K562 (cell line): ENCODE measurements around the gene CLIP1. TPM values are rescaled to one million over a fixed set of nuclear protein-coding genes. Genes with fewer than 3 reads are reported as not detected.

Source experiments
- ATAC-seq: fragments of 200-7000 bp; cut with Tn5 transposase; 3 replicates; pipeline ENCODE4 v1.9.1; 2020; ENCODE audit warnings: moderate library complexity
- BruUV-seq: library from RNA; stranded (reverse); fragments of 400-500 nt; replicated peaks from 2 replicates; lab custom pipeline; 2021; lab: Mats Ljungman, UMichigan
- CTCF ChIA-PET: fragments of 300-600 bp; formaldehyde crosslinking; extraction: SDS; loops from one replicate; lab custom pipeline; 2021; ENCODE audit warnings: low intra/inter-chr PET ratio; lab: Yijun Ruan, JAX
- POLR2A ChIA-PET: fragments of 300-600, 350-650 bp; sonication (Branson Sonifier 250); formaldehyde crosslinking; extraction: SDS; loops from one replicate; lab custom pipeline; 2021; ENCODE audit warnings: antibody characterized with exemption, inconsistent platforms; lab: Yijun Ruan, JAX
- DNase-seq, 4 experiments: peaks; one replicate each; pipeline versions ENCODE4 v3.0.0 to v3.0.0-alpha.2; 2011 to 2018; ENCODE audit warnings: low spot score in 3 of 4, mixed read lengths in 3 of 4; ENCODE audit errors: extremely low read depth in 1 of 4
- FAIRE-seq: peaks from 2 replicates; lab custom pipeline; 2011; peaks lifted over from hg19 to GRCh38; lab: Jason Lieb, UNC
- H2AFZ ChIP-seq: 2 replicates; pipeline ENCODE4 v1.6.0; 2011; ENCODE audit warnings: low read depth, low read length, control low read depth, inconsistent platforms
- H3K27ac ChIP-seq: fragments of 200-600 bp; 3 replicates; pipeline ENCODE4 v1.8.0; 2011; ENCODE audit warnings: low read depth, mild to moderate bottlenecking, control low read depth, inconsistent platforms, low read length, moderate library complexity, mixed read lengths; ENCODE audit errors: extremely low read depth
- H3K27me3 ChIP-seq, 2 experiments: fragments of 300-600 bp in 1 of 2; 2 replicates in 1 of 2; 3 replicates in 1 of 2; pipeline versions ENCODE4 v1.6.0 to v1.8.0; 2011; ENCODE audit warnings: inconsistent platforms in 2 of 2, low read length in 2 of 2, mild to moderate bottlenecking in 1 of 2, mixed read lengths in 1 of 2, moderate library complexity in 1 of 2; ENCODE audit not compliant: control insufficient read depth in 2 of 2, insufficient read depth in 2 of 2
- H3K36me3 ChIP-seq: fragments of 300-600 bp; 3 replicates; pipeline ENCODE4 v1.8.0; 2011; ENCODE audit warnings: mild to moderate bottlenecking, low read length, inconsistent platforms; ENCODE audit not compliant: control insufficient read depth, insufficient read depth
- H3K4me1 ChIP-seq, 2 experiments: fragments of 200-600 bp in 1 of 2; replicated peaks in 1 of 2; 2 replicates in 1 of 2; 3 replicates in 1 of 2; pipeline versions ENCODE4 v1.5.1 to v1.8.0; 2011; ENCODE audit warnings: inconsistent platforms in 2 of 2, low read length in 2 of 2, mild to moderate bottlenecking in 1 of 2, mixed read lengths in 1 of 2, moderate library complexity in 1 of 2; ENCODE audit not compliant: control insufficient read depth in 2 of 2, insufficient read depth in 2 of 2
- H3K4me2 ChIP-seq: 2 replicates; pipeline ENCODE4 v1.6.1; 2011; ENCODE audit warnings: low read length, control low read depth, inconsistent platforms, mixed read lengths; ENCODE audit not compliant: insufficient read depth
- H3K4me3 ChIP-seq: fragments of 200-600 bp; sonication (generic), shearing (Covaris generic); 2 replicates; pipeline ENCODE4 v1.5.1; 2016; ENCODE audit warnings: control low read depth, inconsistent platforms
- H3K79me2 ChIP-seq: fragments of 200-600 bp; 3 replicates; pipeline ENCODE4 v1.8.0; 2011; ENCODE audit warnings: low read length, inconsistent platforms; ENCODE audit not compliant: control insufficient read depth, insufficient read depth
- H3K9ac ChIP-seq, 2 experiments: 2 replicates each; pipeline versions ENCODE4 v1.6.0 to v1.6.1; 2011; ENCODE audit warnings: low read depth in 2 of 2, low read length in 2 of 2, control low read depth in 1 of 2, inconsistent platforms in 1 of 2, mild to moderate bottlenecking in 1 of 2, mixed read lengths in 1 of 2; ENCODE audit not compliant: insufficient read depth in 1 of 2
- H3K9me1 ChIP-seq: one replicate; pipeline ENCODE4 v1.6.0; 2011; ENCODE audit warnings: inconsistent platforms, mild to moderate bottlenecking, low read length, moderate library complexity; ENCODE audit not compliant: control insufficient read depth, insufficient read depth
- H3K9me3 ChIP-seq: replicated peaks from 2 replicates; pipeline ENCODE4 v1.5.1; 2011; ENCODE audit warnings: low read depth, low read length, inconsistent platforms; ENCODE audit not compliant: control insufficient read depth, insufficient read depth
- H4K20me1 ChIP-seq: replicated peaks from 2 replicates; pipeline ENCODE4 v1.6.1; 2011; ENCODE audit warnings: low read length, inconsistent platforms, mixed read lengths; ENCODE audit not compliant: control insufficient read depth, insufficient read depth
- ATF4 ChIP-seq: fragments of 450-650 bp; formaldehyde crosslinking; IDR thresholded peaks from 2 replicates; pipeline ENCODE4 v1.4.0; 2022; ENCODE audit warnings: mild to moderate bottlenecking, moderate library complexity
- GMEB1 ChIP-seq: fragments of 250-450 bp; sonication (Bioruptor Pico); IDR thresholded peaks from 2 replicates; pipeline ENCODE4 v1.4.0; 2020; ENCODE audit warnings: mild to moderate bottlenecking
- NCOA2 ChIP-seq, 2 experiments: fragments of 450-650 bp; IDR thresholded peaks; 2 replicates each; pipeline ENCODE4 v1.6.1; 2018; ENCODE audit warnings: mild to moderate bottlenecking in 2 of 2, moderate library complexity in 1 of 2; ENCODE audit not compliant: partially characterized antibody in 2 of 2
- WGBS: fragments of 100-300 bp; shearing (Covaris generic); methylation state at CpG from one replicate; pipeline ENCODE4 v1.1.6; 2016; ENCODE audit warnings: low coverage, mixed read lengths; ENCODE audit not compliant: insufficient coverage; ENCODE audit errors: missing lambda C conversion rate; 5-methylcytosine and 5-hydroxymethylcytosine counted together
- in situ Hi-C: fragments of 300-500 bp; cut with MboI; formaldehyde crosslinking; loops from 4 replicates; pipeline ENCODE4 v1.15.0; 2018; ENCODE audit warnings: inconsistent platforms, mixed read lengths
- intact Hi-C: fragments of 100-400 bp; cut with micrococcal nuclease; formaldehyde crosslinking; loops from 2 replicates; pipeline ENCODE4 v1.14.2; 2022
- polyA plus RNA-seq, 8 experiments: library from polyadenylated mRNA; depleted of rRNA in 4 of 8; stranded (reverse) in 5 of 8; unstranded in 3 of 8; fragments of >200 nt; fragmentation: Nextera tagmentation in 2 of 8; fragmentation: Illumina TruSeq in 1 of 8; extraction: Ambion mirVana in 2 of 8; extraction: Trizol in 1 of 8; gene quantifications; 2 replicates each; pipeline versions ENCODE4 v1.2.1 to v1.2.3, GENCODE V29; 2011 to 2014; ENCODE audit warnings: inconsistent platforms in 1 of 8, missing spikeins in 1 of 8
- total RNA-seq, 7 experiments: library from RNA; depleted of rRNA in 6 of 7; stranded (reverse); fragments of >200 nt in 6 of 7; fragmentation: Illumina TruSeq in 2 of 7; extraction: Trizol in 2 of 7; gene quantifications; 2 replicates each; pipeline versions ENCODE4 v1.2.1 to v1.2.3, GENCODE V29; 2011 to 2021; ENCODE audit warnings: low replicate concordance in 1 of 7

CLIP1 gene
- total and polyA plus RNA-seq, 9 of the 15 experiments (the other 6 are each of a cell fraction or from before 2014, with no cell fraction given), result 5.8 to 33.9 (median 27.6) TPM

GRCh38 chr12:122349078-122349477 is 73.4 kb downstream of the CLIP1 start:
- BruUV-seq, result no TSS peak
- FAIRE-seq (no peak), ATAC-seq (peak; percentile 39; the same call in 1 of the 3 replicates), DNase-seq (no peak)
- Histone ChIP-seq H3K9me1 (no peaks in the 10 kb centered on the region), H3K4me2 (no peak overlapping the region), H3K9ac (no peak overlapping the region), H2AFZ (no peak overlapping the region), H3K79me2 (no peaks in the 10 kb centered on the region), H3K27ac (no peak overlapping the region), H4K20me1 (no peaks in the 10 kb centered on the region), H3K4me1 (peaks cover 3 to 10% of the 10 kb centered on the region in 2 experiments; a peak in 2 of 5 replicates), H3K36me3 (peaks cover 24% of the 10 kb centered on the region; the same call in 2 of the 3 replicates), H3K27me3 (no peaks in the 10 kb centered on the region), H3K9me3 (no peaks in the 10 kb centered on the region), H3K4me3 (no peak overlapping the region)
- WGBS, result 52% methylated on average over 4 of the region's 4 CpGs
- no peak for TF ChIP-seq GMEB1 (CRISPR knock-in tag)
- TF ChIP-seq ATF4 (CRISPR knock-in tag), result no peak
- no peak for TF ChIP-seq NCOA2 (IDR thresholded peaks at IDR 0.05; ENCODE audit: partially characterized antibody in 2 of 2)
- intact Hi-C loops (no loop called here), in situ Hi-C loops (no loop called here)
- POLR2A ChIA-PET, result interaction anchor here (0.5 to 1.7 kb wide), 2 partner anchors 13 to 500 kb away, joined by 3 to 4 read pairs; no protein-coding TSS in a partner anchor
- CTCF ChIA-PET, result no interaction called here
